Dermis lymphatic vessel endothelial cell (primary cell): ENCODE results near the gene OR2H2. TPM values are rescaled to one million over a fixed set of nuclear protein-coding genes. Genes with fewer than 3 reads are reported as not detected.

Experiments
- total RNA-seq: library from RNA; depleted of rRNA; stranded (reverse); fragments of >200 nt; gene quantifications from 2 replicates; pipeline ENCODE4 v1.2.1, GENCODE V29; 2014

OR2H2 gene
- not detected in 2 replicates for total RNA-seq

DNA sequence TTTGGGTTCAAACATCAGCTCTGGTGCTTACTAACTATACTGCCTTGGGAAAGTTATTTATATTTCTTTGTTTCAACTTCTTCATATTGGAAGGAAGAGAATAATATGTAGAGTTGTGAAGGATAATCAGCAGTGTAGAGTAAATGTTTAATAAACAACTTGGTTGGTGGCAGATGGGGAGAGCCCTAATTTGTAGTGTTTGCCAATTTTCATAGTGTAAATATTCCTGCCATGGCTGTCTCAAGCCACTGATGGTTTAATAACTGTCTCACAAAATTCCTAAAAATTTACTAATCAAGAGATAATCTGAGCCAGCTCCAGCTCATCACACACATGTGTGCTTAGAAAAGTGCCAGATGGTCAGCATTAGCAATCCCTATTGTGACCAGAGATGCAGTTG, at the start of gene OR2H2:
OR2H2 (plus strand) TSS at position 301 of the 400 bp plus-strand sequence. CDS start 2,824 bp downstream, outside the sequence.

DNA sequence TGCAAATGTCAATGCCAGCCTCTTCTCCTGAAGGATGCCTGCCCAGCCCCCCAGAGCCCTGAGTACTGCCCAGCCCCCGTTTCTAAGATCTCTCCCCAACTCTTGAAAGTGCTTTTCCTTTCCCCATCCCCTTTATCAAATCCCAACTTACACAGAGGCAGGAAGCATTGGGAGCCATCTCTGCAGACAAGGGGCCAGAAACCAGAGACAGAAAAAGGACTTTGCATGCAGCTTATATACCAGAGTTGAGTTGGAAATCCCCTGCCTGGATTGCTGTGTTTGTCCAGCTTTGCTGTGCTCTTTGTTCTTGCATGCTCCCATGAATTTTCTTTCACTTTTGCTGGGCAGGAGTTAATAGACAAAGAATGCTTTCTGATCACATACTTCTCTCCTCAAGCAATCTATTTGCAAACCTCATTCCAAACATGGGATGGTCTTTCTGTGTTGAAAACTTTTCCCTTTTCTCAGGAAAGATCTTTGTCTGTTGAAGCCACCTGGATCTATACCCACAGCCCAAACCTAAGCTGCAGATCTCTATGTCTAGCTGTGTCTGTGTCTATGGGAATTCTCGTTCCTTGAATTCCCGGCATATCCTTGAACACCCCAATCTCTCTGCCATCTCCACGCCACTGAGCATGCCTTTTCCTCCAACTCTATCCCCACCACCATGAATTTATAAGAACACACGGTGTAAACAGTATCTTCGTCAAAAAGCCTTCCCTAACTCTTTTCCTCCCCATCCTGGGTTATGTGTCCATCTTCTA, 25.2 kb upstream of the OR2H2 start, which contains the start of gene UBD:
UBD (minus strand) TSS at position 209 of the 764 bp plus-strand sequence; CDS start at position 178, 31 bp downstream.

DNA sequence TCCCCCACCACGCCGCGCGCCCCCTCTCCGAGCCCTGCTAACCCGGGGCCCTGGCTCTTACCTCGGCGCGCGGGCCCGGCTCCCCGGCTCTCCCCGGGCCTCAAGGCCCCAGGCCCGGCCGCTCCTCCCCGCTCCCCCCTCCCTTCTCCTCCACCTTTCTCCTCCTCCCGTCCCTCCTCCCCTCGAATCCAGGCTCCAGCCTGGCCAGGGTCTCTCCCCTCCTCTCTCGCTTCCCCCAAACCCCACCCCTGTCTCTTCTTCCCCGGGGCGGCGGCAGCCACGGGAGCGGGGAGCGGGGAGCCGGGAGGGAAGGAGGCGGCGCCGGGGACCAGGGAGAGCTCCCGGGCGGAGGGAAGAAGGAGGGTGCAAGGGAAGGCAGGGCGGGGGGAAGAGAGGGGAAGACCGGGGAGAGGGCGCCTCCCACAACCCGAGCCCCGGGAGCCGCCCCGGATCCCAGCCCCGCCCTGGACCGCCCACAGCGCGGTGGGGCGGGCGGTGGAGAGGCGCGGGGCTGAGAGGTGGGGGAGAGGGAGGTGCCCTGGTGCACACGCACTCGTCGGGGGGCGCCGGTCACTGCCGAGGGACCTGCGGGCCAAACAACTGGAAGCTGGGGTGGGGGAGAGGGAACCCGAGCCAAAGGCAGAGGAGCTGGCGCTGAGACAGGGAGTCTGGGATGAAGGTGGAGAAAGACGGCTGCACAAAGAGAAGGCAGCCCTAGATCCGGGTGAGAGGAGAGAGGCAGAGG, 48.0 kb downstream of the OR2H2 start, which contains the start of gene GABBR1:
GABBR1 (minus strand) TSS at position 395 of the 745 bp plus-strand sequence. CDS start 798 bp downstream, outside the sequence.

Other genes starting within 250 kb of the OR2H2 start
- not detected in 2 replicates for gene OR5V1, start 216.3 kb upstream of the OR2H2 start, total RNA-seq
- not detected in 2 replicates for gene OR12D3, start 209.8 kb upstream of the OR2H2 start, total RNA-seq
- not detected in 2 replicates for gene OR12D2, start 189.5 kb upstream of the OR2H2 start, total RNA-seq
- not detected in 2 replicates for gene OR12D1, start 170.2 kb upstream of the OR2H2 start, total RNA-seq
- gene OR10C1, start 145.8 kb upstream of the OR2H2 start, total RNA-seq: not detected in 2 replicates
- gene OR11A1, start 128.1 kb upstream of the OR2H2 start, total RNA-seq: not detected in 2 replicates
- gene OR2H1, start 128.0 kb upstream of the OR2H2 start, total RNA-seq: not detected in 2 replicates
- not detected in 2 replicates for gene MAS1L, start 97.2 kb upstream of the OR2H2 start, total RNA-seq
- gene UBD, start 25.4 kb upstream of the OR2H2 start, total RNA-seq: 7.8 and 31.0 TPM in 2 replicates
- gene GABBR1, start 48.1 kb downstream of the OR2H2 start, total RNA-seq: 1.4 and 4.8 TPM in 2 replicates
- gene MOG, start 72.0 kb downstream of the OR2H2 start, total RNA-seq: not detected in 2 replicates
- not detected in 2 replicates for gene ZFP57, start 96.0 kb downstream of the OR2H2 start, total RNA-seq
- 14.8 and 21.6 TPM in 2 replicates for gene HLA-F, start 138.3 kb downstream of the OR2H2 start, total RNA-seq
- not detected in 2 replicates for gene HLA-G, start 242.7 kb downstream of the OR2H2 start, total RNA-seq